Stimulated activated CD4-positive, alpha-beta T cell treated with anti-CD3 and anti-CD28 coated beads, TNF-alpha, amount 100 ng/mL, for 1 hour (primary cell): ENCODE results near the gene ENOX1.
"Not testable (repeated sequence)": the region's sequence is repeated elsewhere in the genome, so short reads cannot be mapped to it uniquely, and the experiment has no call there.

ENCODE experiments used
- DNase-seq, 3 donors: peaks; one replicate each; pipeline ENCODE4 v3.0.0-alpha.2; 2020; ENCODE audit warnings: low read depth in 3 of 3, low spot score in 1 of 3

ENOX1 gene

DNA sequence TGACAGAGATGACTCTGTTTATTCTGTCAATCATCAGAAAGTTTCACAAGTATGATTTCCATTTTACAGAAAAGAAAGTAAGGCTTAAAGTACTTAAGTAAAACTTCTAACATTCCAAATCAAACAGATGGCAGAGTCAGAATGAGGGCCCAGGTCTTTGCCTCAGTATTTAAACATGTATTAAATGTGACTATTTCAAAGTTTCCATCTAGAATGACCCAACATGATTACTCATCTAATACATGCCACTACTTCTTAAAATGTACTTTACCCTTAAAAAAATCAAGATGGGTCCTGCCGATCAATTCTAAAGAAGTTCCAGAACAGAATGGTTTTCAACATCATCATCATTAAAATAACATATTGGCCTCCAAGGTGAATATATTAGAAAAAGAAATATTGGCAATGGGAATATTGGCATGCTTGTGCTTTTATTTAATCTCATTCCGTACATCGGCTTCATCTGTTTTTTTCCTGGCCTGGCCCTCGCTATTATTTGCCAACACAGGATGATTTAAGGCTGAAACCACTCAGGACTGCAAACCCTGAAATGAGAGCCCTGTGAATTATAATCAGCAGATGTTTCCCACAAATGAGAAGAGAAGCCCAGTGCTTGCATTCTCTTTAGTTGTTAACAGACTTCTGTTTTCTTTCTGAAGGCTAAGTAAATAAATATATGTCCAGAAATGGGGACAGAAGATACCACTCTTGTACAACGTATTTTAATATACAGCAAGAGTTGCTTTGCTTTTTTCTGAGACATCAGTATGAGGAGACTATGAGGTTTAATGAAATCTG, 423.4 kb downstream of the ENOX1 start:
- DNase-seq = no peak

- no peak for DNase-seq
These were observed 424.2 kb downstream of the ENOX1 start for GRCh38 chr13:43362556-43362955.

- no peak for DNase-seq
These were observed 425.7 kb downstream of the ENOX1 start for GRCh38 chr13:43360892-43361610.

DNA sequence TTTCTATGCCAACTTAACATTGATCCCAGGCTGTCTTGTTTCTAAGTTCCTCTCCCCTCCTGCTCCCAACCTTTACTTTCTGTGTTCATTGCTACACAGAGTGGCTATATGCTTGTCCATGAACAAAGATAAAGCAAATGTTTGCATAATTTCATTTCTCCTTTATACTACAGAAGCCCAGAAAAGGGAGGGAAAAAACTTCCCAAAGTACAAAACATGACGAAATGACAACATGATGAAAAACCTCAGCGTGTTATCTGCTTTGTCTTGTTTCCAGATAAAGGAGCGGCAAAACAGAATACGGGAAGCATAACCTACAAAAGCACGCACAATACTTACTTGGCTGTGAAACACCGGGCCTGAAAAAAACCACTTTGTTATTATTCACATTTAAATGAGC, 426.6 kb downstream of the ENOX1 start:
- DNase-seq = no peak

DNA sequence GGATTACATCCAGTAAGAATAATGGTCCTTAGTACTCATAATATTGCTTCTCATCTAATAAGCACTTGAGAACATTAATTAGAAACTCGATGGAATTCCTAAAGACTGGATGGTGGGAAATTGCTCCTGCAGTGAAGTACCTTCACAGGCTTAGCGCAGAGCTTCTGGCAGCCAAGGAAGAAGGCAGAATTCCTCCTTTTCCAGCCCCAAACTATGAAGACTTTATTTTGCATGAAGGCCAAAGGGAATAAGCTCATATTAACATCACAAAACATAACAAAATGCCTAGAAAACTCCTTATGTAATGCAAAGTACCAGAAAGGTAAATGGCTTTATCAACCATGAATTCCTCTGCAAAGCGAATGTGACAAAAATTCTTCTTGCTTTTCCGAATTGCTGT, 427.2 kb downstream of the ENOX1 start:
- no peak for DNase-seq

- no peak for DNase-seq
These were observed 429.2 kb downstream of the ENOX1 start for GRCh38 chr13:43357564-43357963.

- no peak for DNase-seq
These were observed 430.2 kb downstream of the ENOX1 start for GRCh38 chr13:43356567-43356966.

DNA sequence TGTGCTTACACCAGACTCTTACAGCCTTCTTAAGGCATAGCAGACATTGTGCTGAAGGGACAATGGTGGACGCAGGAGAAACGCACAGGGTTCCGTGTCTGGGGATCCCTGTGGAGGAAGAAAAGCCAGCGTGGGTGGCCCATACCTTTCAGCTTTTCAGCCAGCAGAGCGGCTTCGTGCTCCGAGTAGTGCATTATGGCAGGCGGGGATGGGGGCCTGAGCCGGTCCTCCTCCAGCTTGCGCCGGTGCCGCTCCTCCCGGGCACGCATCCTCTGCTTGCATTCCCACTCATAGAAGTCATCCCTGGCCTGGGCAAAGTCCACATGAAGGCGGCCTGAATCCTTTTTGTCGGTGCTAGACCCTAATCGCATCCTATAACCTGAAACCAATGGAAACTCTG, 431.0 kb downstream of the ENOX1 start:
- no peak for DNase-seq

GRCh38 chr13:43354153-43354945, 432.4 kb downstream of the ENOX1 start:
- no peak for DNase-seq

DNA sequence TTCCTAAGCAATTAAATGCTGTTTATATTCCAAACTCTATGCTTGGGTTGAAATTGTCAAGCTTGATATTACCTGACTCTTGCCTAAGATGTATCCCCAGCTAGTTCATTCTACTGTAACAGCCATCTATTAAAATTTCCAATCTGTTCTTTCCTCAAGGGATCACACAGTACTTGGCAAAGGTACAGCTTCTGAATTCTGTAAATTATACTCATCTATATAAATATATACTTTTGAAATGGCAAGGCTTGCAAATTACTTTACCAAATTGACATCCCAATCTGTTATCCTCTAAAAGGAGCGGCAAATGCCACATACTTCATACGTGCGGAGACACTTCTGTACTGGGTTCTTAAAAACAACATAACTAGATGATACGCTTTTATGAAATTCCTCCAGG, 433.1 kb downstream of the ENOX1 start:
- DNase-seq = no peak

- not testable (repeated sequence) for DNase-seq
These were observed 435.2 kb downstream of the ENOX1 start for GRCh38 chr13:43351612-43352011.

DNA sequence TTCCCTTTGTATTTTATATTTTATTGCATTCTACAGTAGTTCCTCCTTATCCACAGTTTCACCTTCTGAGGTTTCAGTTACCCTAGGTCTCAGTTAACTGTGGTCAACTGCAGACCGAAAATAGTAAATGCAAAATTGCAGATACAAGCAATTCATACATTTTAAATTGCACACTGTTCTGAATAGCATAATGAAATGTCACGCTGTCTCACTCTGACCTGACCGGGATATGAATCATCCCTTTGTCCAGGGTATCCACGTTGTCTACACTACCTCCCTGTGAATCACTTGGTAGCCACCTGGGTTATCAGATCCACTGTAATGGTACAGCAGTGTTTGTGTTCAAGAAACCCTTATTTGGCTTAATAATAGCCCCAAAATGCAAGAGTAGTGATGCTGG, 438.4 kb downstream of the ENOX1 start:
- DNase-seq = no peak

DNA sequence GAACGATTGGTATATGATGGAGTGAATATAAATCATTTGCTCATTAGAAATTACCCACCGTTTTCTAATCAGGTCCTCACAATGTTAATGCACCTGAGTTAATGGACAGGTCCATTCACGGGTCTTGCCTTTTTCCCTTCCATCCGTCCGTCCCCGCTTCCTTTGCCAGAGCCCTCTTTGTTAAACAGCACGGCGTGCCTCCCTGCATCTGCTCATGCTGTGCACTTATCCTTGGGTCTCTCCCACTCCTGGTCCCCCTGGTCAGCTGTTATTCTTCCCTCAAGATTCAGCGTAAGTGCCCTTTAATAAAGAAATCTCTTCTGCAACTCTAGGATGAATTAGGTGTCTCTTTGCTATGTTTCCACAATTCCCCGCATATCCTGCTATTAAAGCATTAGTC, 438.9 kb downstream of the ENOX1 start:
- DNase-seq = no peak

GRCh38 chr13:43346427-43346826, 440.3 kb downstream of the ENOX1 start:
- DNase-seq = no peak

DNA sequence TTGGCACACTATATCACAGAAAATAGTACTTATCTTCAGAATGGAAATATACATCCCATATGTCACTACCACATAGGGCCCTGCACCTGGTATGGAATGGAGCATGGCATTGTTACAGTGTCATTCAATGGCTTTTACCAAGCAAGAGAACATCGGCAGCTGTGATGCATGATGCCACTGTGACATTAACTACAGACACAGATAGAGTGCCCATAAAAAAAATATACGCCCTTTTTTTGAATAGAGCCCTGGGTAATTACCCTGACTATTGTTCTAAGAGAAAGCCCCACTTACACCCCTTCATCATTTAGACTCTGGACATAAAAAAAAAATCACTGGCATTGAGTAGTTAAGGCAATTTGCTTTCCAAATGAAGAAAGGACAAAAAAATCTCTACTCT, 443.1 kb downstream of the ENOX1 start:
- no peak for DNase-seq

DNA sequence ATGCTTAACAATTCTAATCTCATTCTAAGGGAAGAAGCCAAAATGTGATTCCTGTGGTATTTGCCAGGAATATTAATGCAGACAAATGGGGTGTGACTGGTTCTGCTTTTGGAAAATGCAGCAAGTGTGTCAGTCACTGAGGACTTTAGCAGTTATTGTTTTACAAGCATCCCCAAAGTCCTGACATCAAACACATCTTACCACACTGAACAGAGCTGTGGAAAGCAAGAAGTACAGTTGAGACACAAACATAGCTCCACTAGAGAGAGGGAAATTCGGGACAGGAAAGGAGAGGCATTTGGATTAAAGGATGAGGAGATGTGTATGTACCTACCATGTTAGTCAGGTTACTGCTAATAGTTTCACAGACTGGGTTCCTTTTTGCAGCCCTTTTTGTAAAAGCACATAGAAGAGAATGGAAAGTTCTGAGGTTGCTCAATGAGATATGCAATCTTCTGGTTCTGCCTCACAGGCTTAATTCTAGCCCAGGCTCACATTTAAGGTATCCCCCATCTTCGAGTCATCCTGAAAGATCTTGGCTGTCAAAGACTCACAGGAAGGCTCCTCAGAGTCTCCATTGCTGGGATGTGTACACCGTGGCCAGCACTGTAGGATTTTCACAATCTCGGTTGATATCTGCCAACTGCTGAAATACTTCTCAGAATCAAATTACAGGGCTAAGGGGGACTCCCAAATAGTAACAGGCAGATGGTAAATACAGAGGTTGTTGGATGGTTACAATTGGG, 446.8 kb downstream of the ENOX1 start:
- no peak for DNase-seq

- DNase-seq = no peak
These were observed 447.5 kb downstream of the ENOX1 start for GRCh38 chr13:43339145-43339804.

- no peak for DNase-seq
These were observed 451.0 kb downstream of the ENOX1 start for GRCh38 chr13:43335764-43336163.

GRCh38 chr13:43333176-43333575, 453.6 kb downstream of the ENOX1 start:
- DNase-seq = no peak

- DNase-seq = no peak
These were observed 455.1 kb downstream of the ENOX1 start for GRCh38 chr13:43331672-43332071.

DNA sequence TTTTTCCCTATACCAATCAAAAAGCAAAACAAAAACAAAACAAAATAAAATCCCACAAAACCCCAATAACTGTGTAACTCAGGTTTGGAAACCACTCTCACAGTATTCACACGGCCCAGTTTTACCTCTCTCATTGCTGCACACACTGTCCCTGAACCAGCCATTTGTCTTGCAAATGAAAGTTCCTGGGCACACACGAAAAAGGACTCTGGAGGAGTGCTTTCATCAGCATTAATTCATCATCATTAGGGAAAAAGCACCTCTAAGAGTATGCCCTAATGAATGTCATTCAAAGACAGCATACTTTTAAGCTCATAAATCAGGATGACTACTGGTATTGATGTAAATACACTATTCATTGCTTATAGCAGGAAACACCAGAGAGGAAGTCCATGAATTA, 457.1 kb downstream of the ENOX1 start:
- DNase-seq = no peak
